Kidney epithelial cell (primary cell): Measurements from ENCODE around the gene ADGRV1. TPM values are rescaled to one million over a fixed set of nuclear protein-coding genes. Genes with fewer than 3 reads are reported as not detected.
"Not testable (repeated sequence)": the region's sequence is repeated elsewhere in the genome, so short reads cannot be mapped to it uniquely, and the experiment has no call there.

Experiments used
- DNase-seq: peaks from one replicate; pipeline ENCODE4 v3.0.0-alpha.2; 2010; ENCODE audit warnings: low read depth
- H3K27me3 ChIP-seq: 2 replicates; pipeline ENCODE4 v1.6.0; 2011; ENCODE audit warnings: low read length; ENCODE audit not compliant: control insufficient read depth, insufficient read depth
- H3K36me3 ChIP-seq: 2 replicates; pipeline ENCODE4 v1.5.1; 2011; ENCODE audit warnings: low read length; ENCODE audit not compliant: control insufficient read depth, insufficient read depth
- H3K4me3 ChIP-seq: 2 replicates; pipeline ENCODE4 v1.5.1; 2011; ENCODE audit warnings: low read depth, mild to moderate bottlenecking, control low read depth, low read length
- CTCF ChIP-seq: IDR thresholded peaks from 2 replicates; pipeline ENCODE4 v1.5.1; 2011; ENCODE audit warnings: mild to moderate bottlenecking, moderate library complexity, low read length, control low read depth, inconsistent platforms; ENCODE audit not compliant: insufficient read depth, poor library complexity, severe bottlenecking
- total RNA-seq: library from RNA; depleted of rRNA; stranded (reverse); fragments of >200 nt; gene quantifications from 2 replicates; pipeline ENCODE4 v1.2.3, GENCODE V29; 2015

The ADGRV1 gene
- total RNA-seq, 1 donor from 2014 or later, result 3.5 TPM

- H3K36me3 ChIP-seq, result no peaks in the 10 kb centered on the region
- no peak for TF ChIP-seq CTCF
- no peaks in the 10 kb centered on the region for H3K27me3 ChIP-seq
- no peak for DNase-seq
- H3K4me3 ChIP-seq, result no peak overlapping the region
Measured at GRCh38 chr5:91049112-91049511, 490.5 kb downstream of the ADGRV1 start.

DNA sequence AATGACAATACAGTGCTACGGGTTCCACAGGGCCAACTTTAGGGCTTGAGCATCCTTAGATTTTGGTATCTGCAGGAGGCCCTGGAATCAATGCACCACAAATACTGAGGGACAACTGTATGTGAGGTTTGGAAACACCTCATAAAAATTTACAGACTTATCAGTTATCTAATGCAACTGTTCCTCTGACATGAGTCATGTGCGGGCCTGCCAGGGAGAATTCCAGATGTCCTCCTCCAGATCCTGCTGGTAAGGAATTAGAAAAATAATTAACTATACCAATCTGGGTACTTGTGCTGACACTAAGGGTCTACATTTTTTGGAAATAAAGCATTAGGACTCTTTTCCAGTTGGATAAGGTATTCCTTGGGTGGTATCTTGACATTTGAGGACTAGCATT, 491.2 kb downstream of the ADGRV1 start:
- Histone ChIP-seq H3K27me3 (no peaks in the 10 kb centered on the region), H3K4me3 (no peak overlapping the region), H3K36me3 (no peaks in the 10 kb centered on the region)
- peak; percentile 42 for DNase-seq
- TF ChIP-seq CTCF, result no peak

DNA sequence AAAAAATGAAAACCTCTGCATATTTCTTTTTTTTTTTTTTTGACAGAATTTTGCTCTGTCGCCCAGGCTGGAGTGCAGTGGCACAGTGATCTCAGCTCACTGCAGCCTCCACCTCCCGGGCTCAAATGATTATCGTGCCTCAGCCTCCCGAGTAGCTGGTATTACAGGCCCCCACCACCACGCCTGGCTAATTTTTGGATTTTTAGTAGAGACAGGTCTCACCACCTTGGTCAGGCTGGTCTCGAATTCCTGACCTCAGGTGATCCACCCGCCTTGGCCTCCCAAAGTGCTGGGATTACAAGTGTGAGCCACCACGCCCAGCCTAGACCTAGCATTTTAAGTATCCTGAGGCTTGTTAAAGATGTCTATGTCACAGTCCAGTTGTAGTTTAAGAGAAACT, 493.8 kb downstream of the ADGRV1 start:
- DNase-seq, H3K4me3 ChIP-seq, H3K27me3 ChIP-seq, H3K36me3 ChIP-seq: not testable (repeated sequence)

- DNase-seq, result no peak
- TF ChIP-seq CTCF, result no peak
Measured at GRCh38 chr5:91052977-91053740, 494.6 kb downstream of the ADGRV1 start.

GRCh38 chr5:91053741-91054025, 495.1 kb downstream of the ADGRV1 start:
- Histone ChIP-seq H3K4me3 (no peak overlapping the region), H3K36me3 (no peaks in the 10 kb centered on the region), H3K27me3 (no peaks in the 10 kb centered on the region)
- TF ChIP-seq CTCF, result no peak
- DNase-seq, result no peak

More at GRCh38 chr5:91052977-91053740, 494.6 kb downstream of the ADGRV1 start:
- Histone ChIP-seq H3K36me3 (no peaks in the 10 kb centered on the region), H3K27me3 (no peaks in the 10 kb centered on the region), H3K4me3 (no peak overlapping the region)

DNA sequence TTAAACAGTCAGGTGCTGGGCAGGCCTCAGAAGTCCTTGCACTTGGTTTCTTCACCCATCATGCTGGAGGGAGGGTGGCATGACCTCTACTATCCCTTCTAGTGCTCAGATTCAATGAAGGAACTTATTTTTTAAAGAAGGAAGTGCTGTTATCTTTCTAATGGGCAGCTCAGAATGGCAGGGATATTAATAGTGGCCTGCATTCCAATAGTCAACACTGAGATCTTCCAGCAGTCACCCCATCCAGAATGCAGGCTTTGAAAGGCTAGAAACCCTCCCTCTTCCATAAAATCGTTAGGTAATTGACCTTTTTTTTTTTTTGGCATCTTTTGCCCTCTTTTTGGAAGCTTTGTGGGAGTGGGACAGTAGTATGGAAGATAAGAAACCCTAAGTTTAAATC, 499.6 kb downstream of the ADGRV1 start:
- no peaks in the 10 kb centered on the region for H3K36me3 ChIP-seq
- H3K4me3 ChIP-seq, result no peak overlapping the region
- DNase-seq, result no peak
- H3K27me3 ChIP-seq, result no peaks in the 10 kb centered on the region
- TF ChIP-seq CTCF, result no peak
